OCI-LY7 (cell line): ENCODE data around the gene TRAF3. TPM values are rescaled to one million over a fixed set of nuclear protein-coding genes. Genes with fewer than 3 reads are reported as not detected.

Experiments used
- BruUV-seq: library from RNA; stranded (reverse); fragments of 400-500 nt; replicated peaks from 2 replicates; lab custom pipeline; 2021; lab: Mats Ljungman, UMichigan
- CTCF ChIA-PET: fragments of 300-600 bp; sonication (Branson Sonifier 250); formaldehyde crosslinking; loops from one replicate; lab custom pipeline; 2022; ENCODE audit warnings: antibody characterized with exemption; ENCODE audit not compliant: unreplicated experiment; lab: Charles Lee
- POLR2A ChIA-PET: fragments of 300-600 bp; sonication (Branson Sonifier 250); formaldehyde crosslinking; loops from one replicate; lab custom pipeline; 2022; ENCODE audit warnings: antibody characterized with exemption; lab: Charles Lee
- DNase-seq: peaks from one replicate; pipeline ENCODE4 v3.0.0-alpha.2; 2015; ENCODE audit warnings: low spot score
- H2AFZ ChIP-seq: fragments of 200-600 bp; sonication (generic), shearing (Covaris generic); 2 replicates; pipeline ENCODE4 v1.6.1; 2014; ENCODE audit warnings: mild to moderate bottlenecking, antibody characterized with exemption, low read length, moderate library complexity
- H3K27ac ChIP-seq: fragments of 200-600 bp; sonication (generic); 2 replicates; pipeline ENCODE4 v1.5.1; 2014; ENCODE audit warnings: mixed run types, low read depth, mild to moderate bottlenecking, moderate library complexity, low read length, inconsistent platforms; ENCODE audit not compliant: poor library complexity, severe bottlenecking
- H3K36me3 ChIP-seq: fragments of 200-600 bp; sonication (generic); 2 replicates; pipeline ENCODE4 v1.6.1; 2014; ENCODE audit warnings: mild to moderate bottlenecking, antibody characterized with exemption, low read length, moderate library complexity, mixed read lengths; ENCODE audit not compliant: insufficient read depth
- H3K4me1 ChIP-seq: fragments of 200-600 bp; sonication (generic); 2 replicates; pipeline ENCODE4 v1.5.1; 2014; ENCODE audit warnings: mild to moderate bottlenecking, low read length; ENCODE audit not compliant: insufficient read depth, poor library complexity, severe bottlenecking
- H3K4me2 ChIP-seq: fragments of 200-600 bp; sonication (generic); 2 replicates; pipeline ENCODE4 v1.6.1; 2014; ENCODE audit warnings: mild to moderate bottlenecking, low read length
- H3K4me3 ChIP-seq: fragments of 200-600 bp; sonication (generic); 2 replicates; pipeline ENCODE4 v1.5.1; 2014; ENCODE audit warnings: mild to moderate bottlenecking, low read depth, low read length; ENCODE audit not compliant: poor library complexity, severe bottlenecking
- H3K79me2 ChIP-seq: fragments of 200-600 bp; sonication (generic); 2 replicates; pipeline ENCODE4 v1.6.1; 2016; ENCODE audit warnings: low read depth, mild to moderate bottlenecking, low read length, moderate library complexity, mixed read lengths; ENCODE audit not compliant: insufficient read depth
- H3K9me2 ChIP-seq: fragments of 200-600 bp; sonication (generic); 2 replicates; pipeline ENCODE4 v1.6.1; 2016; ENCODE audit warnings: mild to moderate bottlenecking, low read length, mixed read lengths; ENCODE audit not compliant: insufficient read depth
- H3K9me3 ChIP-seq: fragments of 200-600 bp; sonication (generic); 2 replicates; pipeline ENCODE4 v1.6.1; 2014; ENCODE audit warnings: mild to moderate bottlenecking, mixed run types, low read length, mixed read lengths
- H4K20me1 ChIP-seq: fragments of 200-600 bp; sonication (generic); 2 replicates; pipeline ENCODE4 v1.6.1; 2014; ENCODE audit warnings: mild to moderate bottlenecking, antibody characterized with exemption, low read length, moderate library complexity, mixed read lengths; ENCODE audit not compliant: insufficient read depth
- CTCF ChIP-seq: fragments of 200-600 bp; sonication (generic); conservative IDR thresholded peaks from 2 replicates; pipeline ENCODE4 v1.5.1; 2014; ENCODE audit warnings: mild to moderate bottlenecking, antibody characterized with exemption, low read length, moderate library complexity, mixed read lengths
- EZH2phosphoT487 ChIP-seq: fragments of 200-600 bp; sonication (generic); IDR thresholded peaks from 2 replicates; pipeline ENCODE4 v1.6.1; 2018; ENCODE audit warnings: low read depth, borderline replicate concordance, mild to moderate bottlenecking, mixed run types, antibody characterized with exemption, low read length, moderate library complexity, mixed read lengths
- intact Hi-C: fragments of 100-400 bp; cut with micrococcal nuclease; formaldehyde crosslinking; loops from one replicate; pipeline ENCODE4 v1.10.0; 2022; ENCODE audit not compliant: unreplicated experiment
- total RNA-seq, 2 experiments: library from RNA; depleted of rRNA in 1 of 2; stranded (reverse); fragments of >200 nt in 1 of 2; shearing (Covaris generic) in 1 of 2; gene quantifications; 2 replicates each; pipeline ENCODE4 v1.2.3, GENCODE V29; 2014 to 2022

The TRAF3 gene
- total RNA-seq, 2 experiments from 2014 or later = 0.82 to 2.9 TPM

DNA sequence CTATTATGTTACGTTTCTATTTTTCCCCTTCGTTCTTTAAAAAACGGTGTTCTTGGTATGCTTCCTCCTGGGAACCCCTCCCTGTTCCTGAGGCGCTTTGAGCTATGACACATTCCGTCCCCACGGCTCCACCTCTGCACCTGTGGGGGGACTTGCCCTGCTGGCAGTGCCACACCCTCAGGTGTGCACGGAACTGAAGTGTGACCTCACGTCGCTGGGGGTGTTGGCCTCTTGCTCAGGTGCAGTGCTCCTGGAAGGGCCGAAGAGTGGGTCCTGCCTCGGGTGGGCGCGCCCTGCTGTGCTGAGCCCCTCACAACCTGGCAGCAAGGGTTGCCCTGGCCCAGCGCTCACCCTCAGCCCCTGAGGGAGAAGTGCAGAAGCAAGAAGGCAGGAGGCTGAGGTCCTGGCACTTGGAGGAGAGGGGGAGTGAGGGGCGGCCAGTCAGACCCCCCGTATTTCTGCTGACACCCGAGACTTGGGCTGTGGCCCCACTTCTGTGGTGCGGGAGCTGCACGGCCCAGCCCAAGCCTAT, 150.2 kb downstream of the TRAF3 start:
- H3K36me3 ChIP-seq = no peaks in the 10 kb centered on the region
- no peak overlapping the region for H3K4me3 ChIP-seq
- intact Hi-C loops = no loop called here
- H4K20me1 ChIP-seq = no peaks in the 10 kb centered on the region
- no TSS peak for BruUV-seq
- H3K4me2 ChIP-seq = no peak overlapping the region
- no peak overlapping the region for H2AFZ ChIP-seq
- no peaks in the 10 kb centered on the region for H3K79me2 ChIP-seq
- H3K9me3 ChIP-seq = no peaks in the 10 kb centered on the region
- peaks cover 8% of the 10 kb centered on the region for H3K4me1 ChIP-seq
- H3K9me2 ChIP-seq = no peaks in the 10 kb centered on the region
- no peak for DNase-seq
- CTCF ChIA-PET = no interaction called here
- POLR2A ChIA-PET = interaction anchor here (1.0 kb wide), 1 partner anchor 13 kb away, joined by 3 read pairs; no protein-coding TSS in a partner anchor
- no peak overlapping the region for H3K27ac ChIP-seq
- TF ChIP-seq CTCF = no peak
- TF ChIP-seq EZH2phosphoT487 = no peak

DNA sequence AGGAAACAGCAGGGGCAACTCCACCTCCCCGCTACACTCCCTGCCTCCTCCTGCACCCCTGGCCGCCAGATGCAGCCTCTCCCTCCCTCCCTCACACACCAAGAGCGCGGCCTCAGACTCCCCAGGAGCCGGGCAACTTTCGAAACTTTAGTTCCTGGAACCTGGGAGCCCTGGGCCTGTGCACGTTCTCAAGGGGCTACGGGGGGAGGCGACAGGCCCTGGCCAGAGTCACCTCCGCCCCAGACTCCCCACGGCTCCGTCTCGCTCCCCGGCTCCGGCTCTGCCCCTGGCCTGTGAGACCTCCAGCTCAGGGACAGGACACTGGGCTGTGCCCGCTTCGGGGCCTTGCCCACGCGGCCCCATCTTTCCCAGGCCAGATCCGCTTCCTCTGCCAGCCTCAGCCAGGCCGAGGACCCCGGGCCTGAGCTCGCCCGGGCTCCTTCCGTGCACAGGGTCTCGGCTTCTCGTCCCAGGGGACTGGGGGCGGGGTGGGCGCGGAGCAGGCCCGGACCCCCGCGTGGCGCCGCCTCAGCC, 150.7 kb downstream of the TRAF3 start:
- Histone ChIP-seq H3K4me2 (peak overlapping the region; percentile 67), H2AFZ (no peak overlapping the region), H3K27ac (no peak overlapping the region), H3K9me2 (no peaks in the 10 kb centered on the region), H4K20me1 (no peaks in the 10 kb centered on the region), H3K9me3 (no peaks in the 10 kb centered on the region), H3K36me3 (no peaks in the 10 kb centered on the region), H3K4me1 (peaks cover 8% of the 10 kb centered on the region), H3K79me2 (no peaks in the 10 kb centered on the region), H3K4me3 (peak overlapping the region; percentile 47)
- BruUV-seq = no TSS peak
- ChIA-PET POLR2A (interaction anchor here (0.6 to 1.0 kb wide), 2 partner anchors 13 to 121 kb away, joined by 3 read pairs; no protein-coding TSS in a partner anchor), CTCF (no interaction called here)
- no peak for DNase-seq
- intact Hi-C loops = no loop called here
- TF ChIP-seq EZH2phosphoT487 (no peak), CTCF (no peak)
